NCI-H1092 (cell line): Measurements from ENCODE around the gene RFX5.
A peak's percentile ranks its signal among the peaks of the same experiment; 100 is the strongest.
"Not testable (repeated sequence)": the region's sequence is repeated elsewhere in the genome, so short reads cannot be mapped to it uniquely, and the experiment has no call there.

Experiments
- DNase-seq: peaks from one replicate; lab custom pipeline; 2025; lab: John Stamatoyannopoulos, UW

Gene RFX5

GRCh38 chr1:151362308-151363155 lies 15.5 kb upstream of the RFX5 start:
- DNase-seq = no peak

DNA sequence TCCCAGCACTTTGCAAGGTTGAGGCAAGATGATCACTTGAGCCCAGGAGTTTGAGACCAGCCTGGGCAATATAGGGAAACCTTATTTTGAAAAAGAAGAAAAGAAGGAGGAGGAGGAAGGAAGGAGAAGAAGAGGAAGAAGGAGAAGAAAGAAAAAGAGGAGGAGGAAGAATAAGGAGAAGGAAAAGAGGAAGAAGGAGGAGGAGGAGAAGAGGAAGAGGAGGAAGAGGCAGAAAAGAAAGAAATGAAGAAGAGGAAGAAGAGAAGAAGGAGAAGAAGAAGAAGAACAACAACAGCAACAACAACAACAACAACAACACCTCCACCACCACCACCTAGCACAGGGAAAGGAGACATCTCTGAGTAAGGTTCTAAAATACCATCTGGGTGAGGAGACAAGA lies 14.8 kb upstream of the RFX5 start:
- no peak for DNase-seq

DNA sequence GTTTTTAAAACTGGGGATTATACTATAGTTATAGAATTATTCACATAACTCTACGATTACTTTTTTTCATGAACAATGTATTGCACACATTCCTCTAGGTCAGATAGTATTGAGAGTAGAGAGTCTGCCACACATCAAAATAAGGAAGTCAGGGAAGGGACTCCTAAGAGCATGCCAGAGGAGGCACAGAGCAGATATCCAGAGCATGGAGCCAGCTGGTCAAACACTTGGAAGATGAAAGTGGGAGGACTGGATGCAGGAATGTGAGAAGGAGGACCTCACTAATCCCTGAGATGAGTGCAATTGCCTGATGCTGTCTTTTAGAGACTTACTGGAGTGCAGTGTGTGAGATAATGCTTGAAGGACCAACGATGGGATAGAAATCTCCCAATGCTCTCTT lies 9.6 kb upstream of the RFX5 start:
- no peak for DNase-seq

DNA sequence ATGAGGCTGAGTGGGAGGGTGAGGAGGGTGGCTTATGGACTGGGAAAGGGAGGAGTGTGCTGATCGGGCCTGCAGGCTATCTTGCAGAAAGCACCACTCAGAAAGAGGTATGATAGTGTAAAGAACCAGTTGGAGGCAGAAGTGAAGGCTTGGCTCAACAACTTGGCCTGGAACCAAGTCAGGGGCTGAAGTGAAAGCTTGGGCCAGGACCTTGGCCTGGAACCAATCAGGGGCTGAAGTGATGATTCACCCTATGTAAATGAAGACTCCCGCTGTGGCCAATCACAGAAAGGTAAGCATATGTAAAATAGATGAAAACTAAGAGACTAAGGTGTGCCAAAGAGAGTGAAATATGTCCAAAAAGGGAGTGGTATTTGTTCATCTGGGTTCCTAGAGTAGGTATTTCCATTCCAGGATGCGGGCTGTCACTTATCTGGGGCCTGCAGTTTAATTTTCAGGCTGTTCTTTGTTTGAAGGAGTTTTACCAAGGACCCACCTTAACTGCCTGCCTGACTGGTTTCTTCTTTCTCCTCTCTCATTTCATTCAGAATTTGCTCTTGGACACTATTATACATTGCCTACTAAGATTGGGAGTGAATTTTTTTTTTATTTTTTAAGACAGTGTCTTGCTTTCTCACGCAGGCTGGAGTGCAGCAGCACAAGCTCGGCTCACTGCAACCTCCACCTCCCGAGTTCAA lies 5.1 kb upstream of the RFX5 start:
- DNase-seq = no peak

DNA sequence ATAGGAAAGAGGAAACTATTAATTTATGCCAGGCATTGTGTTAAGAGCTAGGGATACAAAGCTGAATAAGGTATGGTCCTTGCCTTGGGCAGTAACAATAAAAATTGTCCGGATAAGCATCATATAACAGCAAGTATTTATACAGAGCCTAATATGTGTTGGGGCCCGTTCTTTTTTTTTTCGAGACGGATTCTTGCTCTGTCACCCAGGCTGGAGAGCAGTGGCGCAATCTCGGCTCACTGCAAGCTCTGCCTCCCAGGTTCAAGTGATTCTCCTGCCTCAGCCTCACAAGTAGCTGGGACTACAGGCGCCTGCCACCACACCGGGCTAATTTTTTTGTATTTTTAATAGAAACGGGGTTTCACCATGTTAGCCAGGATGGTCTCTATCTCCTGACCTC lies 3.3 kb upstream of the RFX5 start:
- DNase-seq = not testable (repeated sequence)

GRCh38 chr1:151347523-151348246 lies 633 bp upstream of the RFX5 start:
- no peak for DNase-seq

DNA sequence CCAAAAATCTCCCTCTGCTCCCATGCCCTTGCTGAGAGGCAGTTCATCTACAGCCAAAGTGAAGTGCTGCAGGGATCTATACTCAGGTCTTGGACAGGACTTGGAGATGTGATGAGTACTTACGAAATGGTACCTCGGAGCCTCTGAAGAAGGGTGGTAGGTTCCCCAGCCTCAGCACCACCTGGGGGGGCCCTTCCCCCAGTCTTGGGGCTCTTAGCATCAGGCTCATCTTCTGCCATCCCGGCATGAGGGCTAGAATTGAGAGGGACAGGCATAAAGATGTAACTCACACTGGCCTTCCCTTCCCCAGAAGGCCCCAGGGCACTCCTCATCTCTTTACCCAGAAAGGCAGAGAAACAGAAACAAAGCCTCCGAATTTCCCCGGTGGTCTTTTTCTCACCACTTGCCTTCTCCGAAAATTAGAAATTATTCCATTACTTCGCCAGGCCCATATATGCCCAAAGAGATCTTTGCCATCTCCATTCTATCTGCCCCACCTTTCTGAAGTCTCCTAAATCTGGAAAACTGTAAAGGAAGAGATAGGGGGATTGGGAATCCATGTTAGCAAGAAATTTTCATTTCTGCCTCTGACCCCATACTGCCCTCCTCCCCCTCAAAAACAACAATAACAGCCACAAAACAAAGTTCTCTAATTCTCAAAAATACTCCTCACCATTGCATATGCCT lies 827 bp downstream of the RFX5 start:
- DNase-seq = no peak

DNA sequence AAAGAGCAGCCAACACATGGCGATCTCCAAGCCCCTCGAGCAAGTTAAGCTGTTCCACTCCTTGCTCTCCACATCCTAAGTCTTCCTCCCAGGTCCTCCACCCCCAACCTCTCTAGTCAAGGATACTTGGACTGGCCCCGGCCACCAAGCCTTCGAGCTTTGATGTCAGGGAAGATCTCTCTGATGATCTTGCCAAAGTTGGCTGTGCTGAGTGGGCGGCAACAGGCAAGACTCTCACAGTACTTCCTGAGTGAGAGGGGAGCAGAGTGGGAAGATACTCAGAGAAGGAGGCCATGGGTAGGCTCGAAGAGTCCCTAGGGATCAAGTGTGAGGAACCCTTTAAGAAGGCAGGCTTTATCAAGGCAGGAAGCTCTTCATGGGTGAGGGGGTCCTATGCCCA lies 2.8 kb downstream of the RFX5 start:
- no peak for DNase-seq

GRCh38 chr1:151343587-151343986 lies 3.5 kb downstream of the RFX5 start:
- DNase-seq = no peak

DNA sequence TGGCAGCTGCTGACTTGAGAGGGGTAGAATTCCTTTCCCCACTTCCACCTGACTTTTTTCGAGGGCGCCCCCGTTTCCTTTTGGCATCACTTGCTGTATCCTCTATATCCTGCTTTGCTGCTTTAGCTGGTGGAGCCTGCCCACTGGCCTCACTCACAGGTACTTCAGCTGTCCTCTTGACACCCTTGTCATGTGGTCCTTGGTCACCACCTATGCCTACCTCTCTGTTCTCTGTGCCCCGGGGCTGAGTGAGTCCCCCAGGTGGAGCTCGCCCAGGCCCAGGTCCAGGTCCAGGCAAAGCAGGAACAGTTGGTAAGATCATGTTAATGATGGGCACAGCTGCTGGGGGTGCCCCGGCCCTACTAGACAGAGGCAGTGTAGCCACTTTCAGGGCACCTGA lies 4.5 kb downstream of the RFX5 start:
- DNase-seq = no peak

DNA sequence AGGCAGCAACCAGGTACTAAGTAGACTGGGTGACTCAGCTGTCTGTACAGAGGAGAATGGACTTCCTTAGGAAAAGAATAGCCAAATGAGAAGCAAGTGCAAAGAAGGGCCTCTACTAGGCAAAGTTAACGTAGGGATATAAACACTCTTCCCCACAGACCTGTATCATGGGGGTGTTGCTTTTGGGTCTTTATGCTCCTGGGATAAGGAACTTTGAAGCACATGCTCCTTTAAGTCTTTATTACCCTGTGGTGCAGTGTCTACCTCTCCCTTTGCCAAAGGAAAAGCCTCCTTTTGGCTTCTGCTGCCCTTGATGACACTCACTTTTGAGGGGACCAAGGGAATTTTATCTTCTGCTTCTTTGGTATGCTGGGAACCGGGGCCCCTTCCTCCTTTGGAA lies 5.0 kb downstream of the RFX5 start:
- DNase-seq = no peak

DNA sequence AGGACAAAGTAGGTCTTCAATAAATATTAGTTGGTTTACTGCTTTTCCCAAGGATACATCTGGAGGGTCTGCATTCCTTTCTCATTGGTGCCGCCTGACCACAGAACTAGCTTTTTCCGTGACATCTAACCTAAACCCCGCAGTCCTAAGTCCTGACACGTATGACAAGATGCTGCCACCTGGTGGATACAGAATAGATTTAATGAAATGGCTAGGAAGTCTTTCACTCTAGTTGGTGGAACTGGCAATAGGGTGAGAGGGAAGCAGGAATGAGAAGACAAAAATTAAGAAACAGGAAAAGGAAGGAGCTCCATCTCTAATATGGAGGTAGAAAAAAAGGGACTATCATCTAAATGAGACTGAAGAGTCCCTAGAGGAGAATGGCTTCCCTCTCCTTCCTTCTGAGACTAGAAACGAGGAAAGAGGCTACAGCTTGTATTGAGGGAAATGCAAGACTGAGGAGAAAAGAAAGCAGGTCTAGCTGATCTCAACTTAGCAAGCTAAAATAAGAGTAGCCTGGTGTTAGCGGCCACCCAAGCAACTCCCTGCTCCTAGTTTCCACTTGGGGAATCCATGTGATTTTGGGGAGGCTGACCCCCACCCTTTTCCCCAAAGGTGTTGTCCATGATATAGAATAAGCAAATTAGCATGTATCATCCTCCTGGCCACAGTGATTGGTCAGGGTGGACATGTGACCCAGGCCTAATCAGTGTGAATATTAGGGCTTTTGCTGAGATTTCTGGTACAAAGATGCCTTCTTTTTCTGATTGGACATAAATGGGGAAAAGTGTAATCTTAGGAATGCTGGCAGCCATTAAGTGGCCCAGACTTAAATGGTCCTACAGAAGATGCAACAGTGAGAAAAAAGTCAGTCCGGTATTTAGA lies 5.9 kb downstream of the RFX5 start:
- peak; percentile 89 for DNase-seq

- no peak for DNase-seq
Measured at GRCh38 chr1:151336556-151336955, 10.5 kb downstream of the RFX5 start.

DNA sequence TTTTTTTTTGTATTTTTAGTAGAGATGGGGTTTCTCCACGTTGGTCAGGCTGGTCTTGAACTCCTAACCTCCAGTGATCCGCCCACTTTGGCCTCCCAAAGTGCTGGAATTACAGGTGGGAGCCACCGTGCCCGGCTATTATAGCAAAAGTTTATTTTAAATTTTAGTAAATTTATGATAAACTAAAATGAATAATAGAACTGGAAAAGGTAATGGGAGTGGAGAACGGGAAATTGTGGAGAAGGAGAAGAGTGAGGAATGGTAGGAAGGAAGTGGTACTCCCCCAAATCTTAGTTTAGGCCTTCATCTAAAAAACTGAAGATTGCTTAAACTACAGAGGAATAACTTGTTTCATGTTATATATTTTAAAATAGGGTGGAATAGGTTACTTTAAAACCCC lies 12.2 kb downstream of the RFX5 start:
- DNase-seq = no peak

DNA sequence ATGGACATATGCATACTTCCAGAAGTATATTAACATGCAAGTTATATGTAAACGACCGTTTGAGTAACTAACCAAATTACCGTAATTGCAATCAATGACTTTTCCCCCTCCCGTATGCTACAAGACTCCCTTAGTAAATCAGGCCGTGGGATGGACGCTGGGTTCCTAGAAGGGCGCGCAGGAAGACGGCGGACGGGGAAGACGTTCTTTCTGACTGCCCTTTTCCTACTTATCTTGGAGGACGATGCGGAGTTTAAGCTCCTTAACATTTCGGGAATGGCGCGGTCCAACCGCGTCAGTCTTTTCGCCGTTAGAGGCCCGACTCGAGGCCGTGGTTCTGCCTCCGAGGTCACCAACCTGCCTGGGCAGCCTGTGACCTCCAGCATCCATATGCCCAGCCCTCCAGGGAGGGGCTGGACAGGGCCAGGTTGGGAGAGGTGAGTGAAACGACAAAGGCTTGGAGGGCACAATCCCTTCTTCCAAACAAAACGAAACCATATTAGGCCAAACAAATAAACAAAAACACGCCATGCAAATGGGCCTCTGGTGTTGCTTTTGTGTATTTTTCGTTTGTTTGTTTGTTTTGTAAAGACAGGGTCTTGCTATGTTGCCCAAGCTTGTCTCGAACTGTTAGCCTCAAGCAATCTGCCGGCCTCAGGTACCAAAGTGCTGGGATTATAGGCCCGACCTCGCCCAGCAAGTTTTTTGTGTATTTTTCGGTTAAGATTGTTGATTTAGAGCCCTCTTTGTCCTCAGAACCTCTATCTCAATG lies 19.0 kb downstream of the RFX5 start:
- no peak for DNase-seq

DNA sequence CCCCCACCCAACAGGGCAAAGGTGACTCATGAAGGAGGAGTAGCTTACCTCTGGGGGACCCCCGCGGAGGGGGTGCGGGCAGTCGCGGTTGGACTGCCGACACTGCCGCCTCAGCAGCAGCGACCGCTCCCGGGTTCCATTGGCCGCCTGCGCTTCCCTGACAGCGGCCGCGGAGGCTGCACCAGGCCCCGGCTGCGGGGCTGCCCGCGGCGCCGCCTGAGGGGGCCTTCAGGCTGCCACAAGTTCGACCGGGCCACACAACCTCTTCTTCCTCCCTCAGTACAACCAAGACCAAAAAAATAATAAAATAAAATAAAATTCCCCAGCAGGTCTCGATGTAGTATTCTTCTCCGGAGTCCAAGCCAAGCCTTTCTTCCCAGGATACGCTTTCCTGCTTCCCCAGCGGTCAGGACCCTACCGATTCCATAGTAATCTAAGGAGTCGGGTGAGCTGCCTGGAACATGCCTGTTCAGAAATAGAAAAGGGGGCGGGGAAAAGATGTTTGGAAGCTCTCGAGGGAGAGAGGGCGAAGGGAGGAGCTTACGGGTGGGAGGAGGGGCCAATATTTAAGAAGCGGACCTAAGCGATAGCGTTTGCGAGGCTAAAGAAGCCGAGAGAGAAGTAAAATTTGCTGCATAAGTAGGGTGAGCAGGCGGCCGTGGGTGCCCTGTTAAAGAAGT lies 19.7 kb downstream of the RFX5 start, which contains the start of gene PI4KB:
Gene PI4KB (minus strand): TSS at position 194 of the 680 bp plus-strand sequence. CDS start 10,935 bp downstream, outside the sequence.
- DNase-seq = peak; percentile 99

DNA sequence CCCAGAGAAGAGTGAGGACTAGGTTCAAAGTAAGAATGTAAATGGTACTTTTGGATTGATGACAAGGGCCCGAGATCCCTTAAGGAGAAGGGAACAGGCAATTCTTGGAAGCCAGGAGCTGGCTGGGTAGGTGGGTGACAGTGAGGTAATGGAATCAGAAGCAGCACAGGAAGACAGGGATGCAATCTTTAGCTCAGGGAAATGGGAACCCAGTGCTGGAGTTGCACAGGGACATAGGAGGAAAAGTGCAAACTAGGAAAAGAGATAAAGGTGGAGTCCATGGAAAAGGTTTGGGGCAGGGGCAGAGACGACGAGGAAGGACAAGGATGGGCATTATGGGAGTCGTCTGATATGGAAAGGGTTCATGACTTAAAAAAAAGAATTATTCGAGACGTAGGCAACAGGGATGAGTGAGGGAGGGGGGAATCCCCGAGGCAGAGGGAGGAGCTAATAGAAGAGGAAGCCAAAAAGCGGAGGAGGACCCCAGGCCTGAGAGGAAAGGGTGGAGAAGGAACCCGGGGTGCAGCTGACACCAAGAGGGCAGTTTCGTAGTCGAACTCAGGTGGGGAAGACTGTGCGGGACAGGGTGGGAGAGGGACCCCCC lies 20.3 kb downstream of the RFX5 start:
- no peak for DNase-seq

GRCh38 chr1:151325646-151326429 lies 21.2 kb downstream of the RFX5 start:
- DNase-seq = no peak

GRCh38 chr1:151325231-151325630 lies 21.8 kb downstream of the RFX5 start:
- DNase-seq = no peak
